H1 (cell line): ENCODE results near the gene KLHDC4. TPM values are rescaled to one million over a fixed set of nuclear protein-coding genes. Genes with fewer than 3 reads are reported as not detected.

ENCODE experiments used
- CTCF ChIA-PET: fragments of 300-600 bp; sonication (Branson Sonifier 250); formaldehyde crosslinking; loops from one replicate; lab custom pipeline; 2021; ENCODE audit not compliant: partially characterized antibody; lab: Charles Lee
- POLR2A ChIA-PET: fragments of 300-600 bp; sonication (Branson Sonifier 250); formaldehyde crosslinking; loops from one replicate; lab custom pipeline; 2021; ENCODE audit warnings: inconsistent platforms; ENCODE audit not compliant: partially characterized antibody; lab: Charles Lee
- DNase-seq, 2 experiments: peaks; one replicate each; pipeline versions ENCODE4 v3.0.0 to v3.0.0-alpha.2; 2010 to 2022; ENCODE audit warnings: low spot score in 2 of 2, low read depth in 1 of 2, mixed read lengths in 1 of 2
- FAIRE-seq: peaks from 2 replicates; lab custom pipeline; 2011; peaks lifted over from hg19 to GRCh38; lab: Jason Lieb, UNC
- H2AFZ ChIP-seq: 2 replicates; pipeline ENCODE4 v1.8.1; 2012; ENCODE audit warnings: low read length, inconsistent platforms
- H2AK5ac ChIP-seq: 2 replicates; pipeline ENCODE4 v1.6.1; 2013; ENCODE audit warnings: low read depth, low read length
- H2BK120ac ChIP-seq: replicated peaks from 2 replicates; pipeline ENCODE3; 2013; ENCODE audit warnings: low read depth, low read length, inconsistent platforms
- H2BK12ac ChIP-seq: 2 replicates; pipeline ENCODE4 v1.6.1; 2013; ENCODE audit warnings: low read depth, low read length
- H2BK15ac ChIP-seq: 2 replicates; pipeline ENCODE4 v1.6.1; 2013; ENCODE audit warnings: low read length
- H2BK20ac ChIP-seq: 2 replicates; pipeline ENCODE4 v1.6.1; 2013; ENCODE audit warnings: low read length
- H2BK5ac ChIP-seq: 2 replicates; pipeline ENCODE4 v1.6.1; 2013; ENCODE audit warnings: low read depth, low read length
- H3K14ac ChIP-seq: 2 replicates; pipeline ENCODE4 v1.6.1; 2013; ENCODE audit warnings: inconsistent platforms; ENCODE audit not compliant: insufficient read length
- H3K18ac ChIP-seq: 2 replicates; pipeline ENCODE4 v1.6.1; 2013; ENCODE audit warnings: low read length; ENCODE audit errors: extremely low read depth
- H3K23ac ChIP-seq: 2 replicates; pipeline ENCODE4 v1.6.1; 2013; ENCODE audit warnings: inconsistent platforms; ENCODE audit not compliant: insufficient read length
- H3K23me2 ChIP-seq: 2 replicates; pipeline ENCODE4 v1.6.1; 2013; ENCODE audit warnings: low read depth, low read length
- H3K27ac ChIP-seq: 2 replicates; pipeline ENCODE4 v1.6.1; 2011; ENCODE audit warnings: low read depth, low read length, inconsistent platforms
- H3K27me3 ChIP-seq, 4 experiments: replicated peaks in 1 of 4; 1 replicate in 1 of 4; 2 replicates in 3 of 4; pipeline versions ENCODE4 v1.6.1 to v1.8.1; 2011 to 2013; ENCODE audit warnings: low read length in 3 of 4, mild to moderate bottlenecking in 3 of 4, inconsistent platforms in 2 of 4, mixed read lengths in 2 of 4, moderate library complexity in 1 of 4; ENCODE audit not compliant: control insufficient read depth in 3 of 4, insufficient read depth in 3 of 4; ENCODE audit errors: extremely low read depth in 1 of 4
- H3K36me3 ChIP-seq, 4 experiments: 2 replicates each; pipeline versions ENCODE4 v1.6.1 to v1.8.1; 2011 to 2013; ENCODE audit warnings: mild to moderate bottlenecking in 4 of 4, low read length in 3 of 4, moderate library complexity in 2 of 4, control low read depth in 1 of 4, inconsistent platforms in 1 of 4; ENCODE audit not compliant: insufficient read depth in 4 of 4, control insufficient read depth in 2 of 4
- H3K4ac ChIP-seq: replicated peaks from 2 replicates; pipeline ENCODE3; 2013; ENCODE audit warnings: low read length, low read depth, mixed read lengths, inconsistent platforms; ENCODE audit not compliant: insufficient read length
- H3K4me1 ChIP-seq, 4 experiments: replicated peaks in 1 of 4; 1 replicate in 1 of 4; 2 replicates in 3 of 4; pipeline versions ENCODE4 v1.6.1 to v1.8.1; 2011 to 2013; ENCODE audit warnings: low read length in 3 of 4, inconsistent platforms in 2 of 4, mixed read lengths in 1 of 4; ENCODE audit not compliant: insufficient read depth in 4 of 4, control insufficient read depth in 3 of 4
- H3K4me2 ChIP-seq, 2 experiments: 2 replicates each; pipeline versions ENCODE4 v1.6.1 to v1.8.1; 2011 to 2013; ENCODE audit warnings: low read depth in 2 of 2, low read length in 2 of 2, control low read depth in 1 of 2, inconsistent platforms in 1 of 2, mild to moderate bottlenecking in 1 of 2; ENCODE audit not compliant: insufficient read depth in 1 of 2
- H3K4me3 ChIP-seq, 4 experiments: fragments of 200-600, 300-600 bp in 1 of 4; sonication (generic), shearing (Covaris generic), sonication (Bioruptor Twin) in 1 of 4; 2 replicates each; pipeline versions ENCODE4 v1.5.1 to v1.8.1; 2011 to 2016; ENCODE audit warnings: low read length in 4 of 4, low read depth in 3 of 4, control low read depth in 2 of 4, inconsistent platforms in 2 of 4, mild to moderate bottlenecking in 2 of 4, mixed read lengths in 1 of 4, moderate library complexity in 1 of 4; ENCODE audit not compliant: insufficient read depth in 2 of 4; ENCODE audit errors: extremely low read depth in 1 of 4
- H3K56ac ChIP-seq: replicated peaks from 2 replicates; pipeline ENCODE3; 2013; ENCODE audit warnings: low read depth, mild to moderate bottlenecking, mixed read lengths, low read length, inconsistent platforms; ENCODE audit not compliant: insufficient read length
- H3K79me1 ChIP-seq: 2 replicates; pipeline ENCODE4 v1.6.1; 2013; ENCODE audit warnings: low read depth, low read length, control low read depth
- H3K79me2 ChIP-seq, 2 experiments: 2 replicates each; pipeline versions ENCODE4 v1.6.1 to v1.8.1; 2012 to 2013; ENCODE audit warnings: low read length in 2 of 2, mild to moderate bottlenecking in 2 of 2, inconsistent platforms in 1 of 2; ENCODE audit not compliant: insufficient read depth in 2 of 2, control insufficient read depth in 1 of 2
- H3K9ac ChIP-seq, 4 experiments: replicated peaks in 1 of 4; 1 replicate in 1 of 4; 2 replicates in 3 of 4; pipeline versions ENCODE4 v1.6.1 to v1.8.1; 2011 to 2013; ENCODE audit warnings: low read depth in 3 of 4, low read length in 3 of 4, control low read depth in 2 of 4, mild to moderate bottlenecking in 2 of 4, moderate library complexity in 2 of 4, inconsistent platforms in 1 of 4; ENCODE audit errors: extremely low read depth in 1 of 4
- H3K9me3 ChIP-seq, 2 experiments: 2 replicates each; pipeline versions ENCODE4 v1.6.1 to v1.8.1; 2012 to 2013; ENCODE audit warnings: mild to moderate bottlenecking in 2 of 2, moderate library complexity in 2 of 2, control low read depth in 1 of 2, inconsistent platforms in 1 of 2, low read depth in 1 of 2, low read length in 1 of 2, mixed read lengths in 1 of 2; ENCODE audit not compliant: insufficient read depth in 2 of 2
- H4K20me1 ChIP-seq, 2 experiments: replicated peaks in 1 of 2; 2 replicates each; pipeline versions ENCODE3 to v1.8.1; 2011 to 2013; ENCODE audit warnings: inconsistent platforms in 2 of 2, low read length in 2 of 2, mild to moderate bottlenecking in 1 of 2; ENCODE audit not compliant: insufficient read depth in 2 of 2, control insufficient read depth in 1 of 2
- H4K5ac ChIP-seq: 2 replicates; pipeline ENCODE4 v1.6.1; 2013; ENCODE audit warnings: low read length, low read depth, mixed read lengths, inconsistent platforms; ENCODE audit not compliant: insufficient read length
- H4K8ac ChIP-seq: 2 replicates; pipeline ENCODE4 v1.8.0; 2013; ENCODE audit warnings: mild to moderate bottlenecking, moderate library complexity, low read length, inconsistent platforms; ENCODE audit not compliant: insufficient read depth; ENCODE audit errors: extremely low read depth
- H4K91ac ChIP-seq: replicated peaks from 2 replicates; pipeline ENCODE3; 2013; ENCODE audit warnings: low read length, mixed read lengths, inconsistent platforms; ENCODE audit not compliant: insufficient read length
- CREB1 ChIP-seq: IDR thresholded peaks from 2 replicates; pipeline ENCODE4 v1.6.1; 2012; ENCODE audit warnings: inconsistent platforms
- WGBS, 2 experiments: shearing (Covaris generic) in 1 of 2; methylation state at CpG; one replicate each; pipeline versions ENCODE4 v1.1.6 to v1.1.7; 2013 to 2015; ENCODE audit warnings: low lambda C conversion rate in 2 of 2, mixed read lengths in 2 of 2, inconsistent platforms in 1 of 2, low coverage in 1 of 2, missing lambda C conversion rate in 1 of 2; ENCODE audit not compliant: insufficient replicate concordance in 2 of 2, insufficient coverage in 1 of 2, insufficient read length in 1 of 2; ENCODE audit errors: extremely low coverage in 1 of 2, missing lambda C conversion rate in 1 of 2; 5-methylcytosine and 5-hydroxymethylcytosine counted together
- polyA plus RNA-seq, 7 experiments: library from polyadenylated mRNA; depleted of rRNA in 3 of 7; stranded (reverse) in 5 of 7; unstranded in 2 of 7; fragments of >200 nt in 5 of 7; fragments of 200-250 nt in 2 of 7; gene quantifications; 1 replicate in 5 of 7; 2 replicates in 1 of 7; 4 replicates in 1 of 7; pipeline versions ENCODE4 v1.2.1 to v1.2.3, GENCODE V29; 2011 to 2013; ENCODE audit warnings: missing spikeins in 2 of 7, mixed read lengths in 2 of 7
- total RNA-seq: library from RNA; stranded (reverse); fragmentation: NEBNext Ultra II Directional; extraction: Animal tissue kit (Norgen Biotek cat#: 25700); gene quantifications from 2 replicates; pipeline ENCODE4 v1.2.1, GENCODE V29; 2021

Gene KLHDC4
- total and polyA plus RNA-seq, 2 of the 8 experiments (the other 6 are each of a cell fraction or from before 2014, with no cell fraction given): 23.7 to 63.9 TPM

GRCh38 chr16:87671221-87671620 lies 94.6 kb downstream of the KLHDC4 start:
- H2BK12ac ChIP-seq: no peak overlapping the region
- no peak overlapping the region for H3K56ac ChIP-seq
- no peak overlapping the region for H4K91ac ChIP-seq
- H4K5ac ChIP-seq: no peak overlapping the region
- no peak overlapping the region for H3K4ac ChIP-seq
- H3K27me3 ChIP-seq: no peaks in the 10 kb centered on the region
- peaks cover 3 to 10% of the 10 kb centered on the region in 2 experiments for H4K20me1 ChIP-seq
- peaks cover 2% of the 10 kb centered on the region; the same call in 1 of the 2 replicates for H3K79me1 ChIP-seq
- no peak overlapping the region for H3K23ac ChIP-seq
- H3K36me3 ChIP-seq: no peaks in the 10 kb centered on the region
- no peak overlapping the region for H2BK15ac ChIP-seq
- H2BK5ac ChIP-seq: no peak overlapping the region
- no peak overlapping the region for H3K4me2 ChIP-seq
- peaks cover 0 to 3% (median 1%) of the 10 kb centered on the region in 4 experiments; a peak in 3 of 7 replicates for H3K4me1 ChIP-seq
- H3K79me2 ChIP-seq: no peaks in the 10 kb centered on the region
- POLR2A ChIA-PET: no interaction called here
- no peak overlapping the region for H3K18ac ChIP-seq
- no peak overlapping the region for H3K4me3 ChIP-seq
- no peak for FAIRE-seq
- H3K23me2 ChIP-seq: no peaks in the 10 kb centered on the region
- no peak overlapping the region for H2BK120ac ChIP-seq
- TF ChIP-seq CREB1: no peak
- no peak overlapping the region for H3K27ac ChIP-seq
- no peak overlapping the region for H3K9ac ChIP-seq
- no peak overlapping the region for H3K14ac ChIP-seq
- CTCF ChIA-PET: interaction anchor here (0.6 to 1.4 kb wide), 3 partner anchors 21 to 63 kb away, joined by 3 read pairs; no protein-coding TSS in a partner anchor
- H3K9me3 ChIP-seq: no peaks in the 10 kb centered on the region
- H2AK5ac ChIP-seq: no peak overlapping the region
- H2BK20ac ChIP-seq: no peak overlapping the region
- DNase-seq: no peak
- H2AFZ ChIP-seq: no peak overlapping the region
- WGBS, 2 experiments: 90% methylated on average over 13 of the region's 13 CpGs; no CpG with 5 or more reads in 1 of the 2 experiments
- peak overlapping the region; percentile 42; the same call in 1 of the 2 replicates for H4K8ac ChIP-seq
